GM19193 (cell line): ENCODE results near the gene SH3RF3.

Experiments
- POLR2A ChIP-seq: IDR thresholded peaks from 4 replicates; pipeline ENCODE4 v1.6.1; 2011; ENCODE audit not compliant: insufficient read depth, insufficient read length; ENCODE audit errors: extremely low read depth

Gene SH3RF3

GRCh38 chr2:109395494-109396201 lies 266.6 kb downstream of the SH3RF3 start:
- TF ChIP-seq POLR2A = no peak

DNA sequence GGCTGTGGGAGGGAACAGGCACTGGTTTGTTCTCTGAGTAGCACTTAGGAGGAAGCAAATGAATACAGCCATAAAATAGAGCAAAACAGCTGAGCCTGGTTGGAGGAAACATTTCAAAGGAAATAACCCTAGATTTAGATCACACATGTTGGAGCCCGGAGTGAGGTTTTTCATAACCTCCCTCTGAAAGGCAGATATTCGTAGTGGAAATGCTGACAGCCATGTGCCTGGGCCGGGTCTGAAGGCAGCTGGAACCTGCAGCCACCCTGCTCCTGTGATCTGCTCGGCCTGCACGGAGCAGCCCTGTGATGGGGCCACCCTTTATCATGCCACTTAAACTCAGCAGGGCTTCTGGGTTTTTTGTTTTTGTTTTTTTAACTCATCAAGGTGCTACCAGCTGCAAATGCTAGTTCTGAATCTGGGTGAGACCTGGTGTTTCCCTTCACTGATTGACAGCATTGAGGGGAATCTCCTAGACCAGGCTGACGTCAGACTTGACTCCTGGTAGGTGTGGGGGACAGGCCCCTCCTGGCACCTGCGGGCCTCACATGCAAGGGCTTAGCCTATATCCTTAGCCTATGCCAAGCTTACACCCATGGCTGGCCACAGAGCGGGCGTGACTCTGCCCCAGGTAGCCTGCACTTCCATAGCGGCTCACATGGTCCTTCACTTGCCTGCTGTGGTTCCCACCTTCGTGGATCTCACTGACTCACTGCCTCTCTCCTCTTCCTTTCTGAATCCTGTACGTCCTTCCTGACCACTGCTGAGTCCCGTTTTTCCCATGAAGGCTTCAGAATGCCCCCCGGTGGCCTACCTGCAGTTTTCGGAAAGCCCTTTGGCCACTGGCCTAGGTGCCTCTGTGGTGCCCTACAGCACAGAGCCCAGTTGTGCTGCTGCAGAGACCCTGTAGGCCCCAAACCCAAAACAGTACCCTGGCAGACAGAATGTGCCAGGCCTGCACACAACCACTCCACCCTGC lies 267.5 kb downstream of the SH3RF3 start:
- no peak for TF ChIP-seq POLR2A

- TF ChIP-seq POLR2A = no peak
Measured at GRCh38 chr2:109397893-109398292, 268.9 kb downstream of the SH3RF3 start.

DNA sequence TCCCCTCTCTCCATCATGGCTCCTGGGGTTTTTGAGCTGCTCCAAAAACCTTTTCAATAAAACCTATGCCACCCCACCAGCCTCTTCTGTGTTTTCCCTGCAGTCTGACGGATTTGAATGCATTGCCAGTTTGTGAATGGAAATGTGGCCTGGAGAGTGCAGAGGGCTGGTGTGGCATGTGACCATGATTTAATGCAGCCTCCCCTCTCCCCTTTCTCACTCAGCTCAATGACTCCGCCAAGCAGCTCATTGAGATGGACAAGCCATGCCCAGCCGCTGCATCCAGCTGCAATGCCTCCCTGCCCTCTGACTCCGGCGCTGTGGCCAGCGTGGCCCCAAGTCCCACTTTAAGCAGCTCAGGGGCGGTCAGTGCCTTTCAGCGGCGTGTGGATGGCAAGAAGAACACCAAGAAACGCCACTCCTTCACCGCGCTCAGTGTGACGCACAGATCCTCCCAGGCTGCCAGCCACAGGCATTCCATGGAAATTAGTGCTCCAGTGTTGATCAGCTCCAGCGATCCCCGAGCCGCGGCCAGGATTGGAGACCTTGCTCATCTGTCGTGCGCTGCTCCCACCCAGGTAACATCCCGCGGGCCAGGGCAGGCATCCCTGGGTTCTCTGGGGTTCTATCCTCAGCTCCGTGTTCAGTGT lies 269.5 kb downstream of the SH3RF3 start:
- no peak for TF ChIP-seq POLR2A

DNA sequence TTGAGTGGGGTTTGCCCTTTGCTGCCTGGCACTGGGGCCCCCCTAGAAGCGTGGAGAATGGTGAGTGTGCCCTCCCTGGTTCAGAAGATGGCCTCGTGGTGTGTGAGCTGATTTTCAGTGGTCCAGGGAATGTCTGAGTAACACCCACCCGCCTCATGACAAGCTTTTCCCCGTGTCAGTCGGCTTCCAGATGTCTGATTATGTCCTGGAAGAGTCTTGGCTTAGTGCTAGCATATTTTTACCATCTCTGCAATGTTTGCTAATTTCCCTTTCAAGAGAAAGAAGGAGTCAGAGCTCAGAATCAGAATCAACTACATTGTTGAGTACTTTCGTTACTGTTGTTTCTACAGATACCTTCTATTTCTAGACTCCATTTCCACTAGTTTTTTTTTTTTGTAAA lies 270.1 kb downstream of the SH3RF3 start:
- TF ChIP-seq POLR2A = no peak

GRCh38 chr2:109400102-109400501 lies 271.1 kb downstream of the SH3RF3 start:
- TF ChIP-seq POLR2A = no peak

DNA sequence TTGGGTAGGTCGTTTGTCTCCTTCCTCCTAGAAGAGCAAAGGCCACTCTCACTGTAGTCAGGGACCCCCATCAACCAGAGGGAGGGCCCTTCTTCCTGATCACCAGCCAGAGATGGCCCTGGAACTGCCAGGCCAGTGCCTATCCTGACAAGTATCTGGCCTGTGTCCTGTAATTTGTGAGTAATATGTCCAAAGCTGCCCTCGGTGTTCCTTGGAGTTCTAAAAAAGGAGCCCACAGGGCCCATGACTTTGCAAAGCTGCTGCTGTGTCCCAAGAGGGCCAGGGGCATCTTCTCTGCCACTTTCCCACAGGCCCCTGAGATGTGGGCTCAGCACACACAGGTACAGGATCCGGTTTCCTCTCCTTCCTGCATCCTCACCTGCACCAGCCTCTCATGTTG lies 272.4 kb downstream of the SH3RF3 start:
- TF ChIP-seq POLR2A = no peak

DNA sequence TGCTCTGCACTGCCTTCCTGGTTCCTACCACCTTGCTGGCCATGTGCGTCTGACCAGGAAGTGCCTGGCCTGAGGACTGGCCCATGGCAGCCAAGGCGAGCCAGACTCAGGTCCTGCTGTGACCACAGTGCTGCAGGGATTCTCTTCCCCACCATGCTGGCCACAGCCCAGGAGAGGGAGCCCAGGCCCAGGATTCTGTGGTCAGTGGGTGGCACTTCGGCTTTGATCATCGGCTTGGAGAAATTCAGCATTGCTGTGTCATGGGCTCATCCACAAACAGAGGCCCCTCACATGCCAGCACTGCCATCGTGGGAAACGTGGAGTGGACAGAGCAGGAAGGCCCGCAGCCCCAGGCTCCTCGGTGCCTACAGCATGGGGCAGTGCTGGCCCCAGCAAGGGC lies 273.2 kb downstream of the SH3RF3 start:
- no peak for TF ChIP-seq POLR2A

GRCh38 chr2:109402980-109403840 lies 274.2 kb downstream of the SH3RF3 start:
- TF ChIP-seq POLR2A = no peak

GRCh38 chr2:109403841-109404201 lies 274.8 kb downstream of the SH3RF3 start:
- TF ChIP-seq POLR2A = no peak

DNA sequence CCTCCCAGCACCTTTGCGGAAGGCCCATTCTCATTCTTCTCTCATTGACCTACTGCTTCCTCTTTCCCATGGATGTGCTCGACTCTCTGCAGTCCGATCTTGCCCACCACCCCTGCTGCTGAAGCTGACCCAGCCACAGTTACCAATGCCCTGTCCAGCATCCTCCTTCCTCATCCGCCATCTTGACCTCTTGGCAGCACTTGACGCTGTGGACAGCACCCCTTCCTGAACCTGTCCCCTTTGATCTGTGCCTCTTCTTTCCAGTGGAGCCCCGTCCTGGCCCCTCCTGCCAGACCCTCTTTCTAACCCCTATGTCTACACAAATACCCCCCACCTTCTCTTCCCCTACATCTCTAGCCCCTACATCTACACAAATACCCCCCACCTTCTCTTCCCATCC lies 275.7 kb downstream of the SH3RF3 start:
- no peak for TF ChIP-seq POLR2A

GRCh38 chr2:109405873-109406272 lies 276.9 kb downstream of the SH3RF3 start:
- no peak for TF ChIP-seq POLR2A

DNA sequence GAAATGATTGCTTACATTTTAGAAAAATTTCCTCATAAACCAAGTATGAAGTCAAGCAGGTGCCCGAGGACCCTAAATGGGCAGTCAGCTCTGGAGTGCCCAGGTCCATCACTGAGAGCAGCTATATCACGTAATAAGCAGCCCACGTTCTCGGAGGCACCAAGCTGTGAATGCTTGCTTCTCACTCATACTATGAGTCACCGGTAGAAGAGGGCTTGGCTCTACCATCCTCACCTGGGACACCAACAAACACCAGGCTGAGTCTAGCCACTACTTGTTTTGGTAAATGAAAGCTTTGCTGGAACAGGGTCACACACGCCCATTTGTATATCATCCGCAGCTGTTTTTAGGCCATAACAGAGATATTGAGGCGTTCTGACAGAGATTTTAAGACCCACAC lies 277.3 kb downstream of the SH3RF3 start:
- TF ChIP-seq POLR2A = no peak

- no peak for TF ChIP-seq POLR2A
Measured at GRCh38 chr2:109407276-109408042, 278.5 kb downstream of the SH3RF3 start.
